GM19397 (cell line): Measurements from ENCODE around the gene ENDOV.

Source experiments
- ATAC-seq: cut with Tn5 transposase; IDR thresholded peaks from one replicate; pipeline ENCODE4 v1.9.1; 2021; ENCODE audit warnings: mild to moderate bottlenecking, moderate library complexity; ENCODE audit not compliant: unreplicated experiment

The ENDOV gene

DNA sequence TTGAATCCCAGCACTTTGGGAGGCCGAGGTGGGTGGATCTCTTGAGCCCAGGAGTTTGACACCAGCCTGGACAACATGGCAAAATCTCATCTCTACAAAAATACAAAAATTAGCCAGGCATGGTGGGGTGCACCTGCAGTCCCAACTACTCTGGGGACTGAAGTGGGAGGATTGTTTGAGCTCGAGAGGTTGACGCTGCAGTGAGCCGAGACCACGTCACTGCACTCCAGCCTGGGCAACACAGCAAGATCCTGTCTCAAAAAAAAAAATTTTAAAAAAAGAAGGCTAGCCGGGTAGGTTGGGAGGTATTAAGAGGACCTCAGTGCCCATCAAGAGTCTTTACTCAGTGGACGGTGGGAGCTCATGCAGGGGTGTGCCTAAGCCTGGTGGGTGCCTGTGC lies 65.3 kb downstream of the ENDOV start:
- no peak for ATAC-seq

DNA sequence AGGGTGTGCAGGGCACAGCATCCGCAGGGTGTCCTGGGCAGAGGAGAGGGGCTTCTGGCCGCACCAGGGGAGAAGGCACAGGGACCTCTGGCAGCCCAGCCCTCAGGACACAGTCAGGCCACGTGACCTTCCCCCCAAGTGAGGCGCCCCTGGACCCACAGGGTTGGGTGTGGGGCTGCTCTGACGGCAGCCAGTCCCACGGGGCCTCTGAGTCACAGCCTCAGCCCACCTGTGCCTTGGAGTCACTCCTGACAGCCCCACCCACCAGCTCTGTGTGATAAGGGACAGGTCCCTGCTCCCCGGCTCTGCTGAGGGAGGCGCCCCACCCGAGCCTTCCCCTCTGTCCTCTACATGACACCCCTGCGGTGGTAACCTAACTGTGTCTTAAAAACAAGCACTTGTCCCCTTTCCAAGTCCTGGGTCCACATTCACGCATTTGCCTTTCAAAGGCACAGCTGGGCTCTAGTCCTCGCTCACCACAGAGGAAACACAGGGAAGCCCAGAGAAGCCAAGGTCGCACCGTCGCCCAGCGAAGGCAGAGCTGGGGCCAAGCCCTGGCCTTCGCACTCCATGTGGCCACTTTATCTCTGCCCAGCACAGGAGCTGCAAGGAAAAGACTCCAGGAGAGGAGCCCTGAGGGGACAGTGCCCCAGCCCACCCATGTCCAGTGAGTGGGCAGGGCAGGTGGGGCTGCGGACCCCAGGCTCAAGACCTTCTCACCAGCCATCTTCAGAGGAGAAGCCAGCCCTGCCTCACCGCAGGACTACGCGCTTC lies 66.5 kb downstream of the ENDOV start:
- no peak for ATAC-seq

DNA sequence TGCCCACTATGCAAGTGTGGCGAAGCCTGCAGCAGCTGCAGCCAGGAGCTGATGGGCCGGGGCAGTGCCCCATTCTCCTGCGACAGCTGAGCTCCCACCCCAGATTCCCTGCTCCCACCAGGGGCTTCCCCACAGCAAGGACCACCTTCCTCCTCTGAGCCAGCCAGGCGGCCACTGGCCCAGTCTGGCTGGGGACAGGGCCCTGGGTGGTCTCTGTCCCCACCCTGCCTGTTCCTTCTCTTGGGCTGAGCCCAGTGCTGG lies 67.0 kb downstream of the ENDOV start:
- no peak for ATAC-seq

DNA sequence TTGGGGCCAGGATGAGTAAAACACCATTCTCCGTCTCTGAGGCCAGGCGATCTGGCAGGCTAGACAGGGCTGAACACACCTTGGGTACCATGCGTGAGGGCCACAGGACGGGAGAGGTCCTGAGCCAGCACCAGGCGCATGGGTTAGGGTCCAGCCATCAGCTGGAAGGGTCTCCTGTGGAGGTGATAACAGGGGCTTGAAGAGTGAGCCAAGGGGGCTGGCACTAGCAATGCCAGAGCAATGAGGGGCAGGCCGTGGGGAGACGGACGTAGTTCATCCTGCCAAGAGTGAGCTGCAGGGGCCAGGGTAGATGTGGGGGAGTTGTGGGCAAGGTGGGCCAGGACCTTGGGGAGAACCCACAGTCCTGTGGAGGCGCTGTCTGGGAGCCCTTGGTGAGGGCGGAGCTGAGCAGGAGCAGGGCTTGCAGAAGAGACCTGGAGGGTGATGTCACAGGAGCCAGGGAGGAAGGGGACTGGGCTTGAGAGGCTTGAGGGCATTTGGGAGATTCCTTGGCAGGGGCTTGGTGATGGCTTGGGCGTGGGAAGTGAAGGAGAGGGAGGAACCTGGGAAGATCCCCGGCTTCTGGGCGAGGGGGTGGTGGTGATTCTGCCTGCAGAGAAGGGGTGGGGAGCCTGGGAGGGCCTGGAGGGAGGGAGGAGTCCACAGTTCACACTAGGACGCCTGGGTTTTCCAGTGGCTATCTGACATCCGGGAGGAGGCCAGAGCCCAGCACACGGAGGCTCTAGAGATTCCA lies 67.8 kb downstream of the ENDOV start:
- ATAC-seq = no peak

DNA sequence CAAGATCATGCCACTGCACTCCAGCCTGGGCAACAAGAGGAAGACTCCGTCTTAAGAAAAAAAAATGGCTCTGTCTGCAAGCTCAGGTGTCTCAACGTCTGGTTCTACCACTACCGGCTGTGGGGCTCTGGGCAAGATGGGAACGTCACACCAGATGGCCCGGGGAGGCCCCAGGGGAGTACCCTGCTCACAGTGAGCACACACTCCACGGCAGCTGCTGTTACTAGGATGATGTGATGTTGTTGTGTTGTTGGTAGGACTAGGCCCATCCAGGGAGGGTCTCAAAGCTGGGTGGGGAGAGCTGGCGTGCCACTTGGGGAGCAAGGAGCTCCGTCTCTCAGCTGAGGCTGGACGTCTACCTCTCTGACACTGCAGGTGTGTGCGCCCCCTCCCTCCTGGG lies 70.9 kb downstream of the ENDOV start:
- ATAC-seq = no peak

DNA sequence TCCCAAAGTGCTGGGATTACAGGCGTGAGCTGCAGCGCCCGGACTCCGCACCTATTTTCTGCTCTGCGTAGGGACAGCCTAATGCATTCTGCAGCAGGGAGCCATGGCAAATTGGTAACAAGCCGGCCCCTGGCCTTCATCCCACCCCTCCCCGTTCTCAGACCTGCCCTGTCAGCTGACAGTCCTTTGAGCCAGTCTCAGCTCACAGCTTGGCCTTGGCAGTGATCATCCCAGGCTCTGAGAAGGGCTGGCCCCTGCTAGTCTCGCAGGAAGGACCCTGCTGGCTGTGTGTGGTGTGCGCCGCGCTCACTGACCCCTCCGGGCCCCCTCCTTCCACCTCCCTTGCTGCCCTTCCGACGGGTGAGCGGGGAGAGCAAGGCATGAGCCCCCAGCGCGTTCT lies 71.7 kb downstream of the ENDOV start:
- no peak for ATAC-seq

DNA sequence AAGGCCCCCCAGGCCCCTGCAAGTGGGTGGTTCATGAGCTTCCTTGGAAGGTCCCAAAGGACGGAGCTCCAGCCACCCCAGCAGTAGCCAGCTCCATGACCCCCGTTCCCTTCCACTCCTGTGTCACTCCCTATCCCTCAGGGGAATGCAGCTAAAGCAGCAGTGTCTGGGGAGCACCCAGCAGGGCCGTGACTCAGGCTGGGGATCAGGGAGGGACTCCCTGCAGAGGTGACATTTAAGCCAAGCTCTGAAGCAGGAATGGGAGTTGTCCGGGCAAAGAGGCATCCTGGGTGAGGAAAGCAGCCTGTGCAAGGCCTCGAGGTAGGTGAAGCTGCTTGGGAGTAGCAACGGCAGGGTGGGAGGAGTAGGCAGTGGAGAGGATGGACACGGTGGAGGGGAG lies 72.5 kb downstream of the ENDOV start:
- no peak for ATAC-seq
